H1 (cell line): Measurements from ENCODE around the gene TARP.

Experiments
- CTCF ChIA-PET: fragments of 300-600 bp; sonication (Branson Sonifier 250); formaldehyde crosslinking; loops from one replicate; lab custom pipeline; 2021; ENCODE audit not compliant: partially characterized antibody; lab: Charles Lee
- POLR2A ChIA-PET: fragments of 300-600 bp; sonication (Branson Sonifier 250); formaldehyde crosslinking; loops from one replicate; lab custom pipeline; 2021; ENCODE audit warnings: inconsistent platforms; ENCODE audit not compliant: partially characterized antibody; lab: Charles Lee
- DNase-seq, 2 experiments: peaks; one replicate each; pipeline versions ENCODE4 v3.0.0 to v3.0.0-alpha.2; 2010 to 2022; ENCODE audit warnings: low spot score in 2 of 2, low read depth in 1 of 2, mixed read lengths in 1 of 2
- FAIRE-seq: peaks from 2 replicates; lab custom pipeline; 2011; peaks lifted over from hg19 to GRCh38; lab: Jason Lieb, UNC
- H2AFZ ChIP-seq: 2 replicates; pipeline ENCODE4 v1.8.1; 2012; ENCODE audit warnings: low read length, inconsistent platforms
- H2AK5ac ChIP-seq: 2 replicates; pipeline ENCODE4 v1.6.1; 2013; ENCODE audit warnings: low read depth, low read length
- H2BK120ac ChIP-seq: replicated peaks from 2 replicates; pipeline ENCODE3; 2013; ENCODE audit warnings: low read depth, low read length, inconsistent platforms
- H2BK12ac ChIP-seq: 2 replicates; pipeline ENCODE4 v1.6.1; 2013; ENCODE audit warnings: low read depth, low read length
- H2BK15ac ChIP-seq: 2 replicates; pipeline ENCODE4 v1.6.1; 2013; ENCODE audit warnings: low read length
- H2BK20ac ChIP-seq: 2 replicates; pipeline ENCODE4 v1.6.1; 2013; ENCODE audit warnings: low read length
- H2BK5ac ChIP-seq: 2 replicates; pipeline ENCODE4 v1.6.1; 2013; ENCODE audit warnings: low read depth, low read length
- H3K14ac ChIP-seq: 2 replicates; pipeline ENCODE4 v1.6.1; 2013; ENCODE audit warnings: inconsistent platforms; ENCODE audit not compliant: insufficient read length
- H3K18ac ChIP-seq: 2 replicates; pipeline ENCODE4 v1.6.1; 2013; ENCODE audit warnings: low read length; ENCODE audit errors: extremely low read depth
- H3K23ac ChIP-seq: 2 replicates; pipeline ENCODE4 v1.6.1; 2013; ENCODE audit warnings: inconsistent platforms; ENCODE audit not compliant: insufficient read length
- H3K23me2 ChIP-seq: 2 replicates; pipeline ENCODE4 v1.6.1; 2013; ENCODE audit warnings: low read depth, low read length
- H3K27ac ChIP-seq: 2 replicates; pipeline ENCODE4 v1.6.1; 2011; ENCODE audit warnings: low read depth, low read length, inconsistent platforms
- H3K27me3 ChIP-seq, 4 experiments: replicated peaks in 1 of 4; 1 replicate in 1 of 4; 2 replicates in 3 of 4; pipeline versions ENCODE4 v1.6.1 to v1.8.1; 2011 to 2013; ENCODE audit warnings: low read length in 3 of 4, mild to moderate bottlenecking in 3 of 4, inconsistent platforms in 2 of 4, mixed read lengths in 2 of 4, moderate library complexity in 1 of 4; ENCODE audit not compliant: control insufficient read depth in 3 of 4, insufficient read depth in 3 of 4; ENCODE audit errors: extremely low read depth in 1 of 4
- H3K36me3 ChIP-seq, 4 experiments: 2 replicates each; pipeline versions ENCODE4 v1.6.1 to v1.8.1; 2011 to 2013; ENCODE audit warnings: mild to moderate bottlenecking in 4 of 4, low read length in 3 of 4, moderate library complexity in 2 of 4, control low read depth in 1 of 4, inconsistent platforms in 1 of 4; ENCODE audit not compliant: insufficient read depth in 4 of 4, control insufficient read depth in 2 of 4
- H3K4ac ChIP-seq: replicated peaks from 2 replicates; pipeline ENCODE3; 2013; ENCODE audit warnings: low read length, low read depth, mixed read lengths, inconsistent platforms; ENCODE audit not compliant: insufficient read length
- H3K4me1 ChIP-seq, 4 experiments: replicated peaks in 1 of 4; 1 replicate in 1 of 4; 2 replicates in 3 of 4; pipeline versions ENCODE4 v1.6.1 to v1.8.1; 2011 to 2013; ENCODE audit warnings: low read length in 3 of 4, inconsistent platforms in 2 of 4, mixed read lengths in 1 of 4; ENCODE audit not compliant: insufficient read depth in 4 of 4, control insufficient read depth in 3 of 4
- H3K4me2 ChIP-seq, 2 experiments: 2 replicates each; pipeline versions ENCODE4 v1.6.1 to v1.8.1; 2011 to 2013; ENCODE audit warnings: low read depth in 2 of 2, low read length in 2 of 2, control low read depth in 1 of 2, inconsistent platforms in 1 of 2, mild to moderate bottlenecking in 1 of 2; ENCODE audit not compliant: insufficient read depth in 1 of 2
- H3K4me3 ChIP-seq, 4 experiments: fragments of 200-600, 300-600 bp in 1 of 4; sonication (generic), shearing (Covaris generic), sonication (Bioruptor Twin) in 1 of 4; 2 replicates each; pipeline versions ENCODE4 v1.5.1 to v1.8.1; 2011 to 2016; ENCODE audit warnings: low read length in 4 of 4, low read depth in 3 of 4, control low read depth in 2 of 4, inconsistent platforms in 2 of 4, mild to moderate bottlenecking in 2 of 4, mixed read lengths in 1 of 4, moderate library complexity in 1 of 4; ENCODE audit not compliant: insufficient read depth in 2 of 4; ENCODE audit errors: extremely low read depth in 1 of 4
- H3K56ac ChIP-seq: replicated peaks from 2 replicates; pipeline ENCODE3; 2013; ENCODE audit warnings: low read depth, mild to moderate bottlenecking, mixed read lengths, low read length, inconsistent platforms; ENCODE audit not compliant: insufficient read length
- H3K79me1 ChIP-seq: 2 replicates; pipeline ENCODE4 v1.6.1; 2013; ENCODE audit warnings: low read depth, low read length, control low read depth
- H3K79me2 ChIP-seq, 2 experiments: 2 replicates each; pipeline versions ENCODE4 v1.6.1 to v1.8.1; 2012 to 2013; ENCODE audit warnings: low read length in 2 of 2, mild to moderate bottlenecking in 2 of 2, inconsistent platforms in 1 of 2; ENCODE audit not compliant: insufficient read depth in 2 of 2, control insufficient read depth in 1 of 2
- H3K9ac ChIP-seq, 4 experiments: replicated peaks in 1 of 4; 1 replicate in 1 of 4; 2 replicates in 3 of 4; pipeline versions ENCODE4 v1.6.1 to v1.8.1; 2011 to 2013; ENCODE audit warnings: low read depth in 3 of 4, low read length in 3 of 4, control low read depth in 2 of 4, mild to moderate bottlenecking in 2 of 4, moderate library complexity in 2 of 4, inconsistent platforms in 1 of 4; ENCODE audit errors: extremely low read depth in 1 of 4
- H3K9me3 ChIP-seq, 2 experiments: 2 replicates each; pipeline versions ENCODE4 v1.6.1 to v1.8.1; 2012 to 2013; ENCODE audit warnings: mild to moderate bottlenecking in 2 of 2, moderate library complexity in 2 of 2, control low read depth in 1 of 2, inconsistent platforms in 1 of 2, low read depth in 1 of 2, low read length in 1 of 2, mixed read lengths in 1 of 2; ENCODE audit not compliant: insufficient read depth in 2 of 2
- H4K20me1 ChIP-seq, 2 experiments: replicated peaks in 1 of 2; 2 replicates each; pipeline versions ENCODE3 to v1.8.1; 2011 to 2013; ENCODE audit warnings: inconsistent platforms in 2 of 2, low read length in 2 of 2, mild to moderate bottlenecking in 1 of 2; ENCODE audit not compliant: insufficient read depth in 2 of 2, control insufficient read depth in 1 of 2
- H4K5ac ChIP-seq: 2 replicates; pipeline ENCODE4 v1.6.1; 2013; ENCODE audit warnings: low read length, low read depth, mixed read lengths, inconsistent platforms; ENCODE audit not compliant: insufficient read length
- H4K8ac ChIP-seq: 2 replicates; pipeline ENCODE4 v1.8.0; 2013; ENCODE audit warnings: mild to moderate bottlenecking, moderate library complexity, low read length, inconsistent platforms; ENCODE audit not compliant: insufficient read depth; ENCODE audit errors: extremely low read depth
- H4K91ac ChIP-seq: replicated peaks from 2 replicates; pipeline ENCODE3; 2013; ENCODE audit warnings: low read length, mixed read lengths, inconsistent platforms; ENCODE audit not compliant: insufficient read length
- ASH2L ChIP-seq: fragments of 200-600, 300-600 bp; sonication (generic); IDR thresholded peaks from one replicate; pipeline ENCODE4 v1.7.1; 2017; ENCODE audit warnings: low read length
- BACH1 ChIP-seq: IDR thresholded peaks from 2 replicates; pipeline ENCODE4 v1.6.1; 2012; ENCODE audit warnings: low read length, improper control_type of control experiment
- CHD1 ChIP-seq: IDR thresholded peaks from 2 replicates; pipeline ENCODE4 v1.6.1; 2012; ENCODE audit warnings: low read depth, low read length, improper control_type of control experiment
- CHD2 ChIP-seq: IDR thresholded peaks from 2 replicates; pipeline ENCODE4 v1.6.1; 2012; ENCODE audit warnings: low read length, improper control_type of control experiment
- CREB1 ChIP-seq: IDR thresholded peaks from 2 replicates; pipeline ENCODE4 v1.6.1; 2012; ENCODE audit warnings: inconsistent platforms
- EGR1 ChIP-seq: IDR thresholded peaks from 2 replicates; pipeline ENCODE4 v1.6.1; 2011; ENCODE audit warnings: low read depth, low read length, borderline replicate concordance
- EZH2 ChIP-seq: fragments of 200-600 bp; sonication (generic); IDR thresholded peaks from 2 replicates; pipeline ENCODE4 v1.7.1; 2012; ENCODE audit warnings: low read depth, mild to moderate bottlenecking, moderate library complexity, low read length, inconsistent platforms; ENCODE audit not compliant: severe bottlenecking
- GTF2F1 ChIP-seq: IDR thresholded peaks from 2 replicates; pipeline ENCODE4 v1.6.1; 2012; ENCODE audit warnings: low read depth, low read length, improper control_type of control experiment, borderline replicate concordance
- JUND ChIP-seq: IDR thresholded peaks from 2 replicates; pipeline ENCODE4 v1.6.1; 2011; ENCODE audit warnings: mild to moderate bottlenecking, improper control_type of control experiment, low read length
- KDM1A ChIP-seq: fragments of 200-600, 300-600 bp; sonication (generic); IDR thresholded peaks from 2 replicates; pipeline ENCODE4 v1.7.1; 2016; ENCODE audit warnings: mild to moderate bottlenecking, low read length, borderline replicate concordance
- SIX5 ChIP-seq: IDR thresholded peaks from 2 replicates; pipeline ENCODE4 v1.6.1; 2011; ENCODE audit warnings: mild to moderate bottlenecking, low read depth, low read length
- WGBS, 2 experiments: shearing (Covaris generic) in 1 of 2; methylation state at CpG; one replicate each; pipeline versions ENCODE4 v1.1.6 to v1.1.7; 2013 to 2015; ENCODE audit warnings: low lambda C conversion rate in 2 of 2, mixed read lengths in 2 of 2, inconsistent platforms in 1 of 2, low coverage in 1 of 2, missing lambda C conversion rate in 1 of 2; ENCODE audit not compliant: insufficient replicate concordance in 2 of 2, insufficient coverage in 1 of 2, insufficient read length in 1 of 2; ENCODE audit errors: extremely low coverage in 1 of 2, missing lambda C conversion rate in 1 of 2; 5-methylcytosine and 5-hydroxymethylcytosine counted together

Gene TARP

DNA sequence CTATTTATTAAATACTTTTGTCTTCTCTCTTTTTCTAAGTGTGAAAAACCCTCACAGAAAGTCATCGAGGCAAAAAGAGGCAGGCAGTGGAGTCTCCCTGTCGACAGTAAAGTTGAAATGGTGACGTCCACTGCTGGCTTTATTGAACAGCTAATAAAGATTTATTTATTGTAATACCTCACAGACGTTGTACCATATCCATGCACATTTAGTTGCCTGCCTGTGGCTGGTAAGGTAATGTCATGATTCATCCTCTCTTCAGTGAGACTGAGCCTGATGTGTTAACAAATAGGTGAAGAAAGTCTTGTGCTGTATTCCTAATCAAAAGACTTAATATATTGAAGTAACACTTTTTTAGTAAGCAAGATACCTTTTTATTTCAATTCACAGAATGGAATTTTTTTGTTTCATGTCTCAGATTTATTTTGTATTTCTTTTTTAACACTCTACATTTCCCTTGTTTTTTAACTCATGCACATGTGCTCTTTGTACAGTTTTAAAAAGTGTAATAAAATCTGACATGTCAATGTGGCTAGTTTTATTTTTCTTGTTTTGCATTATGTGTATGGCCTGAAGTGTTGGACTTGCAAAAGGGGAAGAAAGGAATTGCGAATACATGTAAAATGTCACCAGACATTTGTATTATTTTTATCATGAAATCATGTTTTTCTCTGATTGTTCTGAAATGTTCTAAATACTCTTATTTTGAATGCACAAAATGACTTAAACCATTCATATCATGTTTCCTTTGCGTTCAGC, 43.4 kb downstream of the TARP start:
- H2BK120ac ChIP-seq = no peak overlapping the region
- H3K14ac ChIP-seq = no peak overlapping the region
- H2AFZ ChIP-seq = no peak overlapping the region
- no peaks in the 10 kb centered on the region for H3K79me1 ChIP-seq
- H3K27ac ChIP-seq = no peak overlapping the region
- no peak overlapping the region for H4K8ac ChIP-seq
- no peaks in the 10 kb centered on the region for H3K23me2 ChIP-seq
- no peak overlapping the region for H2AK5ac ChIP-seq
- H3K9ac ChIP-seq = no peak overlapping the region
- no peak overlapping the region for H2BK12ac ChIP-seq
- H3K4ac ChIP-seq = no peak overlapping the region
- no peak overlapping the region for H3K23ac ChIP-seq
- H2BK15ac ChIP-seq = no peak overlapping the region
- no peak overlapping the region for H4K5ac ChIP-seq
- no peak overlapping the region for H3K56ac ChIP-seq
- H3K4me1 ChIP-seq = peaks cover 0 to 2% (median 0%) of the 10 kb centered on the region in 4 experiments; a peak in 1 of 7 replicates
- H2BK5ac ChIP-seq = no peak overlapping the region
- no peak overlapping the region for H4K91ac ChIP-seq
- H4K20me1 ChIP-seq = peaks cover 0 to 2% of the 10 kb centered on the region in 2 experiments
- H3K4me2 ChIP-seq = no peak overlapping the region
- H3K27me3 ChIP-seq = no peaks in the 10 kb centered on the region
- no peak overlapping the region for H3K18ac ChIP-seq
- no peak overlapping the region for H2BK20ac ChIP-seq
- 88% methylated on average over 6 of the region's 6 CpGs; no CpG with 5 or more reads in 1 of the 2 experiments for WGBS, 2 experiments
- no peaks in the 10 kb centered on the region for H3K9me3 ChIP-seq
- H3K79me2 ChIP-seq = no peaks in the 10 kb centered on the region
- FAIRE-seq = no peak
- ChIA-PET POLR2A (no interaction called here), CTCF (interaction anchor here (0.6 to 2.3 kb wide), 4 partner anchors 11 to 98 kb away, joined by 3 to 10 read pairs (median 5); no protein-coding TSS in a partner anchor)
- H3K4me3 ChIP-seq = no peak overlapping the region
- peaks cover 0 to 9% (median 4%) of the 10 kb centered on the region in 4 experiments; a peak in 4 of 8 replicates for H3K36me3 ChIP-seq
- TF ChIP-seq BACH1 (no peak), CREB1 (no peak), EGR1 (no peak), JUND (no peak), GTF2F1 (no peak), SIX5 (no peak), KDM1A (no peak), CHD1 (no peak), ASH2L (no peak), CHD2 (no peak), EZH2 (no peak)
- no peak for DNase-seq
